B cell (primary cell): Measurements from ENCODE around the gene ACSM3. TPM values are rescaled to one million over a fixed set of nuclear protein-coding genes. Genes with fewer than 3 reads are reported as not detected.

Experiments used
- ATAC-seq: fragments of 200-7000 bp; cut with Tn5 transposase; one replicate; pipeline ENCODE4 v1.10.0; 2021; ENCODE audit warnings: low read depth, mild to moderate bottlenecking, moderate number of reproducible peaks, moderate library complexity
- CTCF ChIA-PET: fragments of 350-600 bp; sonication (Branson Sonifier 250); formaldehyde crosslinking; loops from one replicate; lab custom pipeline; 2021; ENCODE audit warnings: antibody characterized with exemption, inconsistent platforms; lab: Charles Lee
- POLR2A ChIA-PET: fragments of 350-600 bp; sonication (Branson Sonifier 250); formaldehyde crosslinking; loops from one replicate; lab custom pipeline; 2021; ENCODE audit warnings: antibody characterized with exemption; lab: Charles Lee
- DNase-seq: peaks from one replicate; pipeline ENCODE4 v3.0.0; 2013
- H2AFZ ChIP-seq: 2 replicates; pipeline ENCODE4 v1.6.1; 2012; ENCODE audit warnings: mild to moderate bottlenecking, low read depth, low read length; ENCODE audit not compliant: insufficient read depth, poor library complexity, severe bottlenecking
- H3K27ac ChIP-seq, 2 donors: 1 replicate in 1 of 2; 2 replicates in 1 of 2; pipeline ENCODE4 v1.5.1; 2012 to 2013; ENCODE audit warnings: low read length in 2 of 2, mild to moderate bottlenecking in 2 of 2, moderate library complexity in 1 of 2
- H3K27me3 ChIP-seq, 4 experiments: fragments of 200-600 bp in 1 of 4; sonication (generic) in 1 of 4; replicated peaks in 1 of 4; 1 replicate in 2 of 4; 2 replicates in 2 of 4; pipeline versions ENCODE4 v1.6.1 to v1.7.0; 2013 to 2016; ENCODE audit warnings: low read length in 3 of 4, mild to moderate bottlenecking in 2 of 4, mixed read lengths in 1 of 4, moderate library complexity in 1 of 4; ENCODE audit not compliant: insufficient read depth in 4 of 4, control insufficient read depth in 3 of 4; ENCODE audit errors: control extremely low read depth in 1 of 4
- H3K36me3 ChIP-seq, 2 experiments: replicated peaks in 1 of 2; 1 replicate in 1 of 2; 2 replicates in 1 of 2; pipeline versions ENCODE4 v1.6.1 to v1.7.1; 2013; ENCODE audit warnings: low read length in 1 of 2; ENCODE audit not compliant: insufficient read depth in 2 of 2, control insufficient read depth in 1 of 2; ENCODE audit errors: control extremely low read depth in 1 of 2, extremely low read depth in 1 of 2
- H3K4me1 ChIP-seq, 2 donors: fragments of 200-600 bp in 1 of 2; sonication (generic) in 1 of 2; 1 replicate in 1 of 2; 2 replicates in 1 of 2; pipeline versions ENCODE4 v1.5.1 to v1.6.1; 2013 to 2017; ENCODE audit warnings: low read length in 2 of 2; ENCODE audit not compliant: control insufficient read depth in 2 of 2, insufficient read depth in 2 of 2
- H3K4me2 ChIP-seq: replicated peaks from 2 replicates; pipeline ENCODE3; 2012; ENCODE audit warnings: mild to moderate bottlenecking, low read depth, low read length; ENCODE audit not compliant: poor library complexity, severe bottlenecking
- H3K4me3 ChIP-seq, 5 experiments: fragments of 200-600 bp in 1 of 5; sonication (generic) in 1 of 5; 1 replicate in 3 of 5; 2 replicates in 2 of 5; pipeline versions ENCODE4 v1.5.1 to v1.7.0; 2011 to 2016; ENCODE audit warnings: low read length in 4 of 5, mild to moderate bottlenecking in 4 of 5, low read depth in 2 of 5, control low read depth in 1 of 5, moderate library complexity in 1 of 5; ENCODE audit not compliant: insufficient read depth in 1 of 5; ENCODE audit errors: control extremely low read depth in 1 of 5, extremely low read depth in 1 of 5
- H3K79me2 ChIP-seq: fragments of 200-600 bp; sonication (generic); one replicate; pipeline ENCODE4 v1.6.0; 2016; ENCODE audit warnings: low read length; ENCODE audit not compliant: control insufficient read depth, insufficient read depth
- H3K9ac ChIP-seq: fragments of 200-600 bp; sonication (generic); 2 replicates; pipeline ENCODE4 v1.6.1; 2017; ENCODE audit warnings: mild to moderate bottlenecking, low read length, moderate library complexity
- H3K9me3 ChIP-seq, 3 donors: one replicate each; pipeline versions ENCODE4 v1.6.1 to v1.7.1; 2013; ENCODE audit warnings: low read length in 2 of 3; ENCODE audit not compliant: control insufficient read depth in 2 of 3, insufficient read depth in 1 of 3; ENCODE audit errors: control extremely low read depth in 1 of 3
- H4K20me1 ChIP-seq: 2 replicates; pipeline ENCODE4 v1.6.0; 2012; ENCODE audit warnings: mild to moderate bottlenecking, low read length; ENCODE audit not compliant: insufficient read depth, control insufficient read depth, poor library complexity, severe bottlenecking
- H3K27ac Mint-ChIP-seq: one replicate; pipeline ENCODE4 v1.8.0; 2021; ENCODE audit warnings: mixed read lengths
- H3K27me3 Mint-ChIP-seq: one replicate; pipeline ENCODE4 v1.8.0; 2021; ENCODE audit warnings: mixed read lengths
- H3K4me1 Mint-ChIP-seq: one replicate; pipeline ENCODE4 v1.8.0; 2021; ENCODE audit warnings: mixed read lengths
- H3K4me3 Mint-ChIP-seq: one replicate; pipeline ENCODE4 v1.8.0; 2021; ENCODE audit warnings: mixed read lengths
- H3K9me3 Mint-ChIP-seq: one replicate; pipeline ENCODE4 v1.8.0; 2022; ENCODE audit warnings: mixed read lengths; ENCODE audit not compliant: insufficient read depth
- EZH2 ChIP-seq: IDR thresholded peaks from 2 replicates; pipeline ENCODE4 v1.6.1; 2012; ENCODE audit warnings: borderline replicate concordance, low read depth, mild to moderate bottlenecking, moderate library complexity, low read length; ENCODE audit not compliant: insufficient read depth, poor library complexity, severe bottlenecking
- WGBS: methylation state at CpG from one replicate; pipeline ENCODE4 v1.1.5; 2013; ENCODE audit warnings: missing lambda C conversion rate; ENCODE audit not compliant: insufficient coverage; 5-methylcytosine and 5-hydroxymethylcytosine counted together
- intact Hi-C: fragments of 100-400 bp; cut with micrococcal nuclease; formaldehyde crosslinking; loops from one replicate; pipeline ENCODE4 v1.10.0; 2022
- polyA plus RNA-seq: library from polyadenylated mRNA; depleted of rRNA; stranded (reverse); fragments of >200 nt; gene quantifications from 2 replicates; pipeline ENCODE4 v1.2.3, GENCODE V29; 2012
- total RNA-seq, 2 donors: library from RNA; stranded (reverse); fragments of 120-200 nt in 1 of 2; gene quantifications; 1 replicate in 1 of 2; 2 replicates in 1 of 2; pipeline versions ENCODE4 v1.2.3 to v1.2.4, GENCODE V29; 2013 to 2022
- TF ChIP-seq, protein P1 (sequence below): fragments of 200-600 bp; IDR thresholded peaks from one replicate; pipeline ENCODE4 v1.8.0; 2022; ENCODE audit warnings: antibody characterized with exemption, mild to moderate bottlenecking

The ACSM3 gene
- total and polyA plus RNA-seq, 2 donors (not counting 1 experiment from before 2014, with no cell fraction given) = 6.3 to 84.2 TPM

DNA sequence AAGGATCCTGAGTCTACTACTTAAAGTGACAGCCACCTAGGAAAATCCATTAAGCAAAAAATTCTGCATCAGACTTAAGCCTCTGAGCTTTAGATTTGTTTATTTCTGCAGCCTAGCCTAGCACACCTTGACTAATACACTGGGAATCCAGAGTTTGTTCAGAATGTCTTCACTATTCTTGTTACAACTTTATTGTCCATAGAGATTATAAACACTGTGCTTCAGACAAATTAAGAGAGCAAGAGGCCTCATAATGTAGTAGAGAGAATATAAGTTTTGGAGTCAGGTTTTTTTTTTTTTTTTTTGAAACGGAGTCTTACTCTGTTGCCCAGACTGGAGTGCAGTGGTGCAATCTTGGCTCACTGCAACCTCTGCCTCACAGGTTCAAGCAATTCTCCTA lies 13.3 kb upstream of the ACSM3 start:
- intact Hi-C loops = no loop called here
- no peak overlapping the region for H3K27ac Mint-ChIP-seq
- no peaks in the 10 kb centered on the region for H3K27me3 ChIP-seq
- no peak overlapping the region for H3K4me2 ChIP-seq
- POLR2A ChIA-PET = no interaction called here
- no peaks in the 10 kb centered on the region for H3K79me2 ChIP-seq
- H2AFZ ChIP-seq = no peak overlapping the region
- H3K27me3 Mint-ChIP-seq = no peaks in the 10 kb centered on the region
- no CpG with 5 or more reads among the region's 1 CpG for WGBS
- no peaks in the 10 kb centered on the region for H3K4me1 ChIP-seq
- no peak overlapping the region for H3K4me3 ChIP-seq
- ATAC-seq (no peak), DNase-seq (no peak)
- no peaks in the 10 kb centered on the region for H4K20me1 ChIP-seq
- no peaks in the 10 kb centered on the region for H3K4me1 Mint-ChIP-seq
- no peaks in the 10 kb centered on the region for H3K36me3 ChIP-seq
- H3K27ac ChIP-seq = no peak overlapping the region
- CTCF ChIA-PET = no interaction called here
- H3K9ac ChIP-seq = no peak overlapping the region
- H3K9me3 ChIP-seq = peaks cover 0 to 17% (median 16%) of the 10 kb centered on the region in 3 donors
- TF ChIP-seq, protein P1, sequence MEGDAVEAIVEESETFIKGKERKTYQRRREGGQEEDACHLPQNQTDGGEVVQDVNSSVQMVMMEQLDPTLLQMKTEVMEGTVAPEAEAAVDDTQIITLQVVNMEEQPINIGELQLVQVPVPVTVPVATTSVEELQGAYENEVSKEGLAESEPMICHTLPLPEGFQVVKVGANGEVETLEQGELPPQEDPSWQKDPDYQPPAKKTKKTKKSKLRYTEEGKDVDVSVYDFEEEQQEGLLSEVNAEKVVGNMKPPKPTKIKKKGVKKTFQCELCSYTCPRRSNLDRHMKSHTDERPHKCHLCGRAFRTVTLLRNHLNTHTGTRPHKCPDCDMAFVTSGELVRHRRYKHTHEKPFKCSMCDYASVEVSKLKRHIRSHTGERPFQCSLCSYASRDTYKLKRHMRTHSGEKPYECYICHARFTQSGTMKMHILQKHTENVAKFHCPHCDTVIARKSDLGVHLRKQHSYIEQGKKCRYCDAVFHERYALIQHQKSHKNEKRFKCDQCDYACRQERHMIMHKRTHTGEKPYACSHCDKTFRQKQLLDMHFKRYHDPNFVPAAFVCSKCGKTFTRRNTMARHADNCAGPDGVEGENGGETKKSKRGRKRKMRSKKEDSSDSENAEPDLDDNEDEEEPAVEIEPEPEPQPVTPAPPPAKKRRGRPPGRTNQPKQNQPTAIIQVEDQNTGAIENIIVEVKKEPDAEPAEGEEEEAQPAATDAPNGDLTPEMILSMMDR = no peak
- TF ChIP-seq EZH2 = no peak
- H3K9me3 Mint-ChIP-seq = peaks cover 2% of the 10 kb centered on the region
- H3K4me3 Mint-ChIP-seq = no peak overlapping the region

GRCh38 chr16:20753727-20754126 lies 10.1 kb upstream of the ACSM3 start:
- Histone ChIP-seq H3K4me3 (no peak overlapping the region), H4K20me1 (no peaks in the 10 kb centered on the region), H3K36me3 (no peaks in the 10 kb centered on the region), H3K4me1 (no peaks in the 10 kb centered on the region), H3K9me3 (no peaks in the 10 kb centered on the region), H3K4me2 (no peak overlapping the region), H3K79me2 (no peaks in the 10 kb centered on the region), H2AFZ (no peak overlapping the region), H3K27ac (no peak overlapping the region), H3K27me3 (no peaks in the 10 kb centered on the region), H3K9ac (no peak overlapping the region)
- WGBS = 100% methylated on average over 1 of the region's 1 CpG
- Mint-ChIP-seq H3K27ac (no peak overlapping the region), H3K27me3 (no peaks in the 10 kb centered on the region), H3K4me1 (no peaks in the 10 kb centered on the region), H3K4me3 (no peak overlapping the region), H3K9me3 (no peaks in the 10 kb centered on the region)
- TF ChIP-seq EZH2 = no peak
- TF ChIP-seq, protein P1 = no peak
- ChIA-PET POLR2A (no interaction called here), CTCF (interaction anchor here (0.7 kb wide), 1 partner anchor 122 kb away, joined by 4 read pairs; no protein-coding TSS in a partner anchor)
- intact Hi-C loops = no loop called here
- DNase-seq (no peak), ATAC-seq (no peak)
